SK-N-MC (cell line): ENCODE data around the gene ALDH8A1.
A peak's percentile ranks its signal among the peaks of the same experiment; 100 is the strongest.
"Not testable (repeated sequence)": the region's sequence is repeated elsewhere in the genome, so short reads cannot be mapped to it uniquely, and the experiment has no call there.

Source experiments
- DNase-seq: peaks from one replicate; pipeline ENCODE4 v3.0.0-alpha.2; 2011; ENCODE audit warnings: low read depth, low spot score
- H3K27ac ChIP-seq: fragments of 200-600 bp; sonication (generic); 2 replicates; pipeline ENCODE4 v1.5.1; 2016; ENCODE audit warnings: mixed run types
- H3K36me3 ChIP-seq: fragments of 200-600 bp; sonication (generic); 2 replicates; pipeline ENCODE4 v1.6.1; 2017; ENCODE audit warnings: antibody characterized with exemption, low read length, mixed read lengths; ENCODE audit not compliant: insufficient read depth
- H3K4me3 ChIP-seq: fragments of 200-600 bp; sonication (generic); 2 replicates; pipeline ENCODE4 v1.5.1; 2016
- H3K9ac ChIP-seq: fragments of 200-600 bp; sonication (generic); 2 replicates; pipeline ENCODE4 v1.8.0; 2017; ENCODE audit warnings: mixed run types, mixed read lengths; ENCODE audit not compliant: insufficient read length
- H3K9me3 ChIP-seq: fragments of 200-600 bp; sonication (generic); 2 replicates; pipeline ENCODE4 v1.6.1; 2017; ENCODE audit warnings: low read depth, mild to moderate bottlenecking, antibody characterized with exemption, low read length, moderate library complexity, mixed read lengths
- EZH2 ChIP-seq: fragments of 200-600 bp; sonication (generic); IDR thresholded peaks from one replicate; pipeline ENCODE4 v1.6.1; 2017; ENCODE audit warnings: antibody characterized with exemption
- FOXP2 ChIP-seq: optimal IDR thresholded peaks from 2 replicates; pipeline ENCODE3; 2011; ENCODE audit warnings: mild to moderate bottlenecking, moderate library complexity; ENCODE audit not compliant: insufficient read depth; ENCODE audit errors: extremely low read length, control extremely low read depth
- POLR2AphosphoS5 ChIP-seq: IDR thresholded peaks from 2 replicates; pipeline ENCODE4 v1.6.1; 2012; ENCODE audit warnings: mild to moderate bottlenecking, low read depth, low read length, borderline replicate concordance

ALDH8A1 gene

DNA sequence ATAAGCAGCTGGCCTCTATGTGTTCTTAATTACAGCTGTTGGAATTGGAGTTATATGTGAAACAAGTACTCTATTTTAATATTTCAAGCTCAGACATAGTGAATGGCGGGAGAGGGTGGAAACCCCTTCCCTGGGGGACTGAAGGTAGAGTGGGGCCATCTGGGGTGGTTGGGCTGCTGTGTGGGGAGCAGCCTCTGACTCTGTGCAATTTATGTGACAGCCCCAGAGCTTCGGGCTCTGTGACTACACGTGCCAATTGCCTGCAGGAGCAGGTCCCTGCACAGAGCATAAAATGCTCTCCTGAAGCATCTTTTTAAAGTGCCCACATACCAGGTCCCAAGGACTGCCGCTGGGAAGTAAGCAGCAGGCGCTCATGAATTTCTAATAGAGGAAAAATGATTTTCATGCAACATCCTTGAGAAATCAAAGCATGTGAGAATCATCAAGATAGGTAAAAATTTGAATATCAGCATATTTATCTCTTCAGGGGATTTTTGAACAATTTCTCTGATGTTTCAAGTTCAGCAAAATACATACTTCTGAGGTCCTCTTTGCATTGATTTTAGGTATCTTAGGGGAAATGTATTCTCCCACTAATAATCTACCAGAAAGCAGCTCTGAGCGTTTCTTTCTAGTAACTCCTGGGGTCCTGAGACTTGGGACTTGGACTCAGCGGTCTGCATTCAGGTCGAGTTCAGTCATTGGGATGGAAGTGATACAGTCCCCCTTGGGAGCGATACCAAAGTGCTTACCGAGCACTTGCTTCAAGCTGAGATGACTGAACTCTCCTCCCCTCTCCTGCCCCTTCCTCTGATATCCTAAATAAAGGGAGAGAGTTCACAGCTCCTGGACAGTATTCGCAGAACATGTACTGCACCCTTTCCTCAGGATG, 40.0 kb downstream of the ALDH8A1 start:
- TF ChIP-seq POLR2AphosphoS5 = no peak
- no peak for TF ChIP-seq FOXP2
- TF ChIP-seq EZH2 = no peak
- Histone ChIP-seq H3K27ac (no peak overlapping the region; the same call in 1 of the 2 replicates), H3K9me3 (no peaks in the 10 kb centered on the region), H3K36me3 (no peaks in the 10 kb centered on the region), H3K4me3 (peak overlapping the region; percentile 33), H3K9ac (no peak overlapping the region)
- peak; percentile 20 for DNase-seq

DNA sequence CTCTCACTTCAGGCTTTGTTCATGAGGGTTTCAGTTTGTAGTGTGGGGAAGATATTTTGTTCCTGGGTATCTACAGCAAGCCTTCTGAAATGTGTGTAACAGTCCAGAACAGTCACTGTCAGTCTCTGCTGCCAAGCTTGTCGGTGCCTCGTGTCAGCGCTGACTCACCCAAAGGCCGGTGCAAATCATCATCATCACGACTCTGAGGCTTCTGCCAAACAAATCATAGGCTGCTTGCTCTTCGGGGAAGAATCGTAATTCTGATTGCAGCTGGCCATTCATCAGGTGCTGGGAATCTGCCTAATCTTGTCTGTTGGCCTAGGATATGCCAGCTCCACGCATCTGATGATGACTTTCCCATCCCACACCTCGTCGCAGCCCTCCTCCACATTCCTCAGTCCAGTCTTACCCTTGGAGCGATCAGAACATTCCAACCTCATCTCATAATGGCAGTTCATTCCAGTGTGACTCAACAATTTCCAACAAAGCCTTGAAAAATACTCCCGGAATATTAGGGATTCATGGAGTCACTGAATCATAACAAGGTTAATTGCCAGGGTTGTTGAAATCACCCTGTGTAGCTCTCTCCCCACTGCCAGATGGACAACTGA, 40.9 kb downstream of the ALDH8A1 start:
- Histone ChIP-seq H3K36me3 (no peaks in the 10 kb centered on the region), H3K9me3 (no peaks in the 10 kb centered on the region), H3K27ac (no peak overlapping the region), H3K4me3 (no peak overlapping the region), H3K9ac (no peak overlapping the region)
- TF ChIP-seq EZH2 = no peak
- TF ChIP-seq FOXP2 = no peak
- TF ChIP-seq POLR2AphosphoS5 = no peak
- no peak for DNase-seq

DNA sequence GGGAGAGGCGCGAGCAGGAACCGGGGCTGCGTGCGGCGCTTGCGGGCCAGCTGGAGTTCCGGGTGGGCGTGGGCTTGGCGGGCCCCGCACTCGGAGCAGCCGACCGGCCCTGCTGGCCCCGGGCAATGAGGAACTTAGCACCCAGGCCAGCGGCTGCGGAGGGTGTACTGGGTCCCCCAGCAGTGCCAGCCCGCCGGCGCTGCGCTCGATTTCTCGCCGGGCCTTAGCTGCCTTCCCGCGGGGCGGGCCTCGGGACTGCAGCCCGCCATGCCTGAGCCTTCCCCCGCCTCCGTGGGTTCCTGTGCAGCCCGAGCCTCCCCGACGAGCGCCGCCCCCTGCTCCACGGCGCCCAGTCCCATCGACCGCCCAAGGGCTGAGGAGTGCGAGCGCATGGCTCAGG, 45.2 kb downstream of the ALDH8A1 start:
- H3K36me3 ChIP-seq, H3K9me3 ChIP-seq, H3K4me3 ChIP-seq, DNase-seq, H3K27ac ChIP-seq, H3K9ac ChIP-seq: not testable (repeated sequence)

DNA sequence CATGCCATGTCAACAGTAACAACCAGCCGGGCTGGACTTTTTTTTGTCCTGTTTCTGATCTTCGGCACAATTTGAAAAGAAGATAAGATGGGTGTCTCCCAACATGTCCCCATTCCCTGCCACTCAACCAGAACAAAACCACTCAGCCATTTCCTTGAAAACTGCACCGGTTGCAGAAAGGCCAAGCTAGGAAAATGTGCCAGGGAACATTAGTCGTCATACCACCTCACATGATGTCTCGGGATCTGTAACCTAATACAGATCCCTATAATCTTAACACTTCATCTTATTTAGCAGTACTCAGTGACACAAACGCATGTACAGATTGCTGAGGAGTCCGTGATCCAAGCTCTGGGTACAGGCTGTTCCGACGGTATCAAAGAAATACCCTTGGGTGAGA, 46.5 kb downstream of the ALDH8A1 start:
- Histone ChIP-seq H3K9me3 (no peaks in the 10 kb centered on the region), H3K4me3 (no peak overlapping the region), H3K27ac (no peak overlapping the region), H3K9ac (no peak overlapping the region), H3K36me3 (no peaks in the 10 kb centered on the region)
- TF ChIP-seq EZH2 (no peak), FOXP2 (no peak), POLR2AphosphoS5 (no peak)
- no peak for DNase-seq

DNA sequence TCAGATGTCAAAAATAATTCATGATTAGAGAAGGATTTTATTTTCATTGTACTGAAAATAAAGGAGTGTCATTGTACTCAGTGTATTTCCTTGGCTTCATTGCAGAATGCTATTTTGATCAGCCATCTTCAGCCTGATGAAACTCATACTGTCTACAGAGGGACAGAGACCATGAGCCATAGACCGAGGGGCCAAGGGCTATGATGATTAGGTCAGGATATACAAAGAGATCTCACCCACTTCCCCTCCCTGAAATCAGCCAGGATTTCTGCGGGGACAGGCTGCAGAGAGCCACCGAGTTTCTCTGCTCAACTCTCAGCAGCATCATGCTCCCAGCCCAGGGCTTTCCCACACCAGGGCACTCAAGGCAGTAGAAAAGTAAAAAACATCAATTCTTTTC, 47.0 kb downstream of the ALDH8A1 start:
- H3K9me3 ChIP-seq = no peaks in the 10 kb centered on the region
- H3K4me3 ChIP-seq = no peak overlapping the region
- no peak overlapping the region for H3K9ac ChIP-seq
- TF ChIP-seq FOXP2 (no peak), POLR2AphosphoS5 (no peak), EZH2 (no peak)
- H3K36me3 ChIP-seq = no peaks in the 10 kb centered on the region
- H3K27ac ChIP-seq = no peak overlapping the region
- DNase-seq = no peak

DNA sequence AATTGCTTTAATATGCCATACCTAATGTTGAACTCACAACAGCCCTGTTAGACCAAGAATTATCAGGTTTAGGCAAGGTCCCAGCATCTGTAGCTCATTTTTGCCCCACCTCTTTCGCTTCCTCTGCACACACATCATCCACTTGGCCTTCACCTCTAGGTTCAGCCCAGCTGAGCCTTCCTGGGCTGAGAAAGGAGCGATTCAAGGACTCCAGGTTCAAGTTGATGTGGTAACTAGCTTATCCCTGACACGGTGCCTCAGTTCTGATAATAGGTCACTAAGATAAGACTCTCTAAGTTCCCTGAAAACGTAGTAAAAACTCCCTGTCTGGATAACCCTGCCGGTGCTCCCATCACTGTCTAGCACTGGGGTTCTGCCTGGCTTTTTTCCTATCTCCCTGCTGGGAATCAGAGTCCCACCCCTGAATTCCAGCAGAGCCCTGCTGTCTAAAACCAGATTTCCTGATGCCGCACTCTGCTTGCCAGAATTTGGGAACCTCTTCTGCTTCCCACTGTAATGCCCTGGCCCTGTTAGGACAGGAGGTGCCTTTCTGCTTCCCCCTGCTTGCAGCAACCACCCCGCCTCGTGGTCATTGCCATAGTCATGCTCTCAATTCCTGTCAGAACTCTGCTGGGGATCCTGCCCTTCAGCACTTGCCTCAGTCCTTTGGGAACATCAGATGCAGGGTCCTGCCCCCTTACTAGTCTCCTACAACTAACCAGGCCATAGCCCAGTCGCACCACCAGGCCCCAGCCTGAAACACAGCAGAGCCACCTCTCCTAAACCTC, 47.6 kb downstream of the ALDH8A1 start:
- Histone ChIP-seq H3K27ac (no peak overlapping the region), H3K36me3 (no peaks in the 10 kb centered on the region), H3K9me3 (no peaks in the 10 kb centered on the region), H3K4me3 (no peak overlapping the region), H3K9ac (no peak overlapping the region)
- no peak for DNase-seq
- no peak for TF ChIP-seq FOXP2
- TF ChIP-seq POLR2AphosphoS5 = no peak
- TF ChIP-seq EZH2 = no peak

DNA sequence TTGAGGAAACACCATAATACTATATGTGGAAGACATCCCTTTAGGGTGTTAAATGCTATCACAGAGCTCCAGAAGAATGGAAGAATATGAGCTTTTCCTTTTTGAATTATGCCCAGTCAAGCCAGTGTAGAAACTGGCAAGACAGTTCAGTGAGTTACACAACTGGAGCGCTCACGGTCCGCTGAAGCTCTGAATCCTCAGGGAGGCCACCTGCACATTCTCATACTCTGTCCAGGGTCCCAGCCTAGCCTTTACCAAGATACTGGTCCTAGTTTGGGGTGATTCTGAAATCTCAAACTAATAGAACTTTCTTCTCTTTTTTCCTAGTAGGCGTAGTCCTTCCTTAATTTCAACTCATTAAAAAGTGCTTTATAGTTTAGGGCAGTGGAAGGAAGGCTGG, 51.3 kb downstream of the ALDH8A1 start:
- no peak for TF ChIP-seq EZH2
- TF ChIP-seq POLR2AphosphoS5 = no peak
- TF ChIP-seq FOXP2 = no peak
- DNase-seq = no peak
- Histone ChIP-seq H3K36me3 (no peaks in the 10 kb centered on the region), H3K27ac (no peak overlapping the region), H3K9ac (no peak overlapping the region), H3K9me3 (no peaks in the 10 kb centered on the region), H3K4me3 (no peak overlapping the region)

DNA sequence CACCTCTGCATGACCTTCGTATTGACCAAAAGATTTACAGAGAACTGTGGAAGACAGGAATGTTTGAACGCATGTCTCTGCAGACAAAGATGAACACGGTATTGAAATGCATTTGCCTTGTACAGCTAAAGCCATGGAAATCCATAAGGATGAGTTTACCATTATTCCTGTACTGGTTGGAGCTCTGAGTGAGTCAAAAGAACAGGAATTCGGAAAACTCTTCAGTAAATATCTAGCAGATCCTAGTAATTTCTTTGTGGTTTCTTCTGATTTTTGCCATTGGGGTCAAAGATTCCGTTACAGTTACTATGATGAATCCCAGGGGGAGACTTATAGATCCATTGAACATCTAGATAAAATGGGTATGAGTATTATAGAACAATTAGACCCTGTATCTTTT, 51.7 kb downstream of the ALDH8A1 start:
- not testable (repeated sequence) for H3K4me3 ChIP-seq, H3K9me3 ChIP-seq, H3K36me3 ChIP-seq, DNase-seq, H3K27ac ChIP-seq, H3K9ac ChIP-seq

DNA sequence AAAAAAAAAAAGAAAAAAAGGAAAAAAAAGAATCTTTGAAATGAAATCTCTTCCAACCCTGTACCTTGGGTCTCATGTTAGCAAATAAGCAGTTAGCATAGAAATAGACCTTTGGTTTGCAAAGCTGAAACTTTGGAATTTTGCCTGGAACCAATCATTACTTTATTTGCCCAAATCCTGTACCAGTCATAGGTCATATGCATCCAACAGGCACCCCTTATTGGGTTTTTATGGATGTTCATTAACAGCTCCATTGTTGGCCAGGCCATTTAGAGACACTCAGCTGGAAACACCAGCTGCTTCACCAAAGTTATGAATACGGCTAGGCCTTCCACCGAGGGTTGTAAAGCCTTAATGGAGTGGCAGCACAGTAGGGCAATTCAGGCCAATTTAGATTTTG, 53.0 kb downstream of the ALDH8A1 start:
- Histone ChIP-seq H3K36me3 (no peaks in the 10 kb centered on the region), H3K9ac (no peak overlapping the region), H3K9me3 (no peaks in the 10 kb centered on the region), H3K4me3 (no peak overlapping the region), H3K27ac (no peak overlapping the region)
- no peak for DNase-seq
- TF ChIP-seq EZH2 (no peak), FOXP2 (no peak), POLR2AphosphoS5 (no peak)
